ENCODE results near the gene PALLD.

- TF ChIP-seq POLR2AphosphoS5 (IDR thresholded peaks at IDR 0.05; ENCODE audit: insufficient read depth, low read depth, low read length): no peak
- TF ChIP-seq POLR2A (IDR thresholded peaks at IDR 0.05; ENCODE audit: low read depth, low read length): no peak
- no peak for TF ChIP-seq MAX (IDR thresholded peaks at IDR 0.05; ENCODE audit: insufficient read depth, insufficient read length)
- no peak for TF ChIP-seq CTCF (IDR thresholded peaks at IDR 0.05; ENCODE audit: extremely low read depth in 1 of 2, insufficient read depth in 1 of 2, low read depth in 1 of 2, low read length in 2 of 2)
These were observed 411.2 kb downstream of the PALLD start for GRCh38 chr4:168908093-168908492.

All from endothelial cell of umbilical vein (primary cell).